C4-2B (cell line): Measurements from ENCODE around the gene CELSR1.

Experiments
- H3K27ac ChIP-seq: fragments of 450-650 bp; 2 replicates; pipeline ENCODE4 v1.5.1; 2017
- ZFX ChIP-seq: fragments of 450-650 bp; IDR thresholded peaks from 2 replicates; pipeline ENCODE4 v1.6.1; 2017
- TF ChIP-seq, protein P1 (sequence below): fragments of 450-650 bp; conservative IDR thresholded peaks from 2 replicates; pipeline ENCODE4 v1.5.1; 2017; ENCODE audit warnings: mild to moderate bottlenecking

Gene CELSR1

GRCh38 chr22:46368871-46369715 is 168.3 kb downstream of the CELSR1 start:
- TF ChIP-seq, protein P1, sequence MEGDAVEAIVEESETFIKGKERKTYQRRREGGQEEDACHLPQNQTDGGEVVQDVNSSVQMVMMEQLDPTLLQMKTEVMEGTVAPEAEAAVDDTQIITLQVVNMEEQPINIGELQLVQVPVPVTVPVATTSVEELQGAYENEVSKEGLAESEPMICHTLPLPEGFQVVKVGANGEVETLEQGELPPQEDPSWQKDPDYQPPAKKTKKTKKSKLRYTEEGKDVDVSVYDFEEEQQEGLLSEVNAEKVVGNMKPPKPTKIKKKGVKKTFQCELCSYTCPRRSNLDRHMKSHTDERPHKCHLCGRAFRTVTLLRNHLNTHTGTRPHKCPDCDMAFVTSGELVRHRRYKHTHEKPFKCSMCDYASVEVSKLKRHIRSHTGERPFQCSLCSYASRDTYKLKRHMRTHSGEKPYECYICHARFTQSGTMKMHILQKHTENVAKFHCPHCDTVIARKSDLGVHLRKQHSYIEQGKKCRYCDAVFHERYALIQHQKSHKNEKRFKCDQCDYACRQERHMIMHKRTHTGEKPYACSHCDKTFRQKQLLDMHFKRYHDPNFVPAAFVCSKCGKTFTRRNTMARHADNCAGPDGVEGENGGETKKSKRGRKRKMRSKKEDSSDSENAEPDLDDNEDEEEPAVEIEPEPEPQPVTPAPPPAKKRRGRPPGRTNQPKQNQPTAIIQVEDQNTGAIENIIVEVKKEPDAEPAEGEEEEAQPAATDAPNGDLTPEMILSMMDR, result no peak
- no peak for TF ChIP-seq ZFX
- H3K27ac ChIP-seq, result no peak overlapping the region

DNA sequence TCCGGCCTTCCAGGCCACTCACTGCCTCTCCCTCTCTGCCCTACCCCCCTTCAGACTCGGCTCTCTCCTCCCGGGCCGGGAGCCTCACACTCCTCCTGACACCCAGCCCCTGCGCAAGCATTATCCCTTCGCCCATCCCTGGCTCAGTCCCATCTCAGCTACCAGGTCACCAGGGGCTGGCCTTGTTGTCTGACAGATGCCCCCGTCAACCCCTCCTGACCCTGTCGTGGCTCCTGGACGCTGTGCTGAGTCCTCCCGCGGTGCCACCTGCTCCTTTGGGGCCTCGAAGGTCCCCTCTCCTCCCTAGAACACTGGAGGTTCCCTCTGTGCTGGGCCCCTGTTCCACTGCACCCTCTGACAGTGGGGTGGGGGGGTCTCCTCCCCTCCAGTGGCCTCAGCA is 169.0 kb downstream of the CELSR1 start:
- TF ChIP-seq, protein P1, result no peak
- TF ChIP-seq ZFX, result no peak
- no peak overlapping the region for H3K27ac ChIP-seq

DNA sequence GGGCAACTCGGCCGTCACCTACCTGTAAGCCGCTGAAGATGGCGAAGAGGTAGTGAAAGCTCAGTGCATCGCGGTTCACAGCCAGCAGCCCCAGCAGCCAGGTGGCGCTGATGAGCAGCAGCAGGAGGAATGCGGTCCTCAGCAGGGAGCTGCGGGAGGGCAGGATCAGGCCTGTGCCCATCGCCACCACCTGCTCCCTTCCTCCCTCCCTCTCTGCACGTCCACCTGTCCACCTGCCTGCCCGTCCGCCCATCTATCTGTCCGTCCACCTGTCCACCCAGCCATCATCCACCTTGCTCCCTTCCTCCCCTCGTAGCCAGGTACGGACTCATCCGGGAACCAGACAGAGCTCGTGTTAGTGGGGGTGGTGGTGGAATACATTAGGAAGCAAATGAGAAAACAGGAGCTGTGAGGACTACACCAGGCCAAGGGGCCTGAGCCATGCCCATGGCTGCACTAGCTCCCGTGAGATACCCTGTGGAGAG is 169.7 kb downstream of the CELSR1 start:
- no peak for TF ChIP-seq ZFX
- TF ChIP-seq, protein P1, result peak; percentile 97
- no peak overlapping the region for H3K27ac ChIP-seq

GRCh38 chr22:46366801-46367706 is 170.4 kb downstream of the CELSR1 start:
- H3K27ac ChIP-seq, result no peak overlapping the region

GRCh38 chr22:46366327-46366731 is 171.1 kb downstream of the CELSR1 start:
- no peak overlapping the region for H3K27ac ChIP-seq
- no peak for TF ChIP-seq ZFX
- TF ChIP-seq, protein P1, result no peak

More at GRCh38 chr22:46366801-46367706, 170.4 kb downstream of the CELSR1 start:
- no peak for TF ChIP-seq ZFX
- TF ChIP-seq, protein P1, result no peak

DNA sequence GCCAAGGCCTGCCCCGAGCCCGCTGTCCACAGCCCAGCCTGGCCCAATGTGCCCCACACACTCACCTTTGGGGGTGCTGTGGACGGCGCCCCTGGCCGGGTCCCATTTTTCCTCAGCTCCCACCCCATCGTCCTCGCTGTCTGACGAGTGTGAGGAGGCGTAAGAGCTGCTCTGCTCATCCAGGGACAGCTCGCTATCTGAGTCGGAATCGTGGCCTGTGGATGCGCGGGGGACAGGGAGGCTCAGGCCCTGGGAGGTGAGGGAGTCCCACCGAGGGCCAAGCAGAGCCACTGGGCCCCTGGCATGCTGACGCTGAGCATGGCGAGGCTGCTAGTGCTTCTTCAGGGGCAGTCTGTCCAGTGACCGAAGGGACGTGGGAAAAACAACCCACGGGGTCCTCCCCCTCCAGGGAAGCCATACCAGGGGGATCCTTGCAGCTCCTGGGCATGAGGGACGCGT is 172.2 kb downstream of the CELSR1 start:
- TF ChIP-seq ZFX, result no peak
- TF ChIP-seq, protein P1, result no peak
- no peak overlapping the region for H3K27ac ChIP-seq
